SH-SY5Y (cell line): ENCODE results near the gene ANKRD34A.

Source experiments
- GATA2 ChIP-seq: IDR thresholded peaks from 2 replicates; pipeline ENCODE4 v1.6.1; 2011; ENCODE audit warnings: mild to moderate bottlenecking, low read depth, low read length
- GATA3 ChIP-seq: IDR thresholded peaks from 2 replicates; pipeline ENCODE4 v1.6.1; 2011; ENCODE audit warnings: low read depth, mild to moderate bottlenecking, low read length, moderate library complexity

DNA sequence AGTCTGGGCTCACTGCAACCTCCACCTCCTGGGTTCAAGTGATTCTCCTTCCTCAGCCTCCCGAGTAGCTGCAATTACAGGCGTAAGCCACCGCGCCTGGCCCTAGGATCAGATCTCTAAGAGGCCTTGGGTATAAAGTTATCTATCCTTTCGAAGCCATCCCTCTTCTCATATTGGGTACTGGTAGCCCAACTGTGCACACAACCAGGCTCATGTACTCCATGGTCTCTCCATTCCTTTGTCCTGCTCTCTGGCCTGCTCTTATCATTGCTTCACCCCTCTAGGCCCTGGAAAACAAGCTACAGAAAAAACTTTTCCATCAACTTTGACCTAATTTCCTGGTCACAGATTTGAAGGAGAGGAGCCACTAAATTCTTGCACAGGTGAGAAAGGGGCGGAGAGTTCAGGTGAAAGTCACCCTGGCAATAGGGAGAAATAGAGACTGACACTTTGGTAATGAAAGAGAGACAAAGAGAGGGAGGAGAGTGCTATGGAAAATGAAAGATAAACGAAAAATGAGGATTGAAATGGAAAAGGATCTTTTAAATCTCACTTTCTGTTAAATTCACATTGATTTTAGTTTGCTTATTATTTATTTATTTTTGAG lies 26.0 kb upstream of the ANKRD34A start:
- TF ChIP-seq GATA2 (no peak), GATA3 (no peak)
